NCI-H510A treated with DMSO at 0.1 percent for 48 hours (cell line): Measurements from ENCODE around the gene CD7.

Source experiments
- DNase-seq: peaks from one replicate; lab custom pipeline; 2025; lab: John Stamatoyannopoulos, UW

Gene CD7

DNA sequence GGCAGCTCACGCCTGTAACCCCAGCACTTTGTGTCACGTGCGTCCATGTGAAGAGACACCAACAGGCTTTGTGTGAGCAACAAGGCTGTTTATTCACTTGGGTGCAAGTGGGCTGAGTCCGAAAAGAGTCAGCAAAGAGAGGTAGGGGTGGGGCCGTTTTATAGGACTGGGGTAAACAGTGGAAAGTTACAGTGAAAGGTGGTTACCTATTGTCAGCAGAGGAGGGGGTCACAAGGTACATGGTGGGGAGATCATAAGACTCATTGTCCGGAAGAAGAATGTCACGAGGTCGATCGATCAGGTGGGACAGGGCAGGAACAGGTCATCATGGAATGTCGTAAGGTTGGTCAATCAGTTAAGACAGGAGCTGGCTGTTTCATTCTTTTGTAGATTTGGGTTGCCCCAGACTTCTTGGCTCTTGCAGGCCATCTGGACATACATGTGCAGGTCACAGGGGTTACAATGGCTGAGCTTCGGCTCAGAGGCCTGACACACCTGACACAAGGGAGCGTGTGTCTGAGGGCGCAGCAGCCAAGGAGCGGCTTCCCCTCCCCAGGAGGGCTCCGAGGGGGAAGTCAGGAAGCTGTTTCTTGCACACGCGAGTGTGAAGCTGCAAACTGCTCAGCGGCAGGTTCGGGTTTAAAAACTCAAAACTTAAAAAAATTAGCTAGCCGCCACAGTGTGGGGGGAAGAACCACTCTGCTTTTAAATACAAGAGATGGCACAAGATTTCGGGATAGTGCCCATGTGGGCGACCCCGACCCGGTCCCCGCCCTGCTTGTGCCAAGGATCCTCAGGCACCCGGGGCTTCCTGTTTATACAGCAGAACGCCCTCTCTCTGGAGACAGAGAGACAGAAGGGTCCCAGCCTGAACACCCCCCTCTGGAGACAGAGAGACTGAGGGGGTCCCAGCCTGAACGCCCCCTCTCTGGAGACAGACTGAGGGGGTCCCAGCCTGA lies 29.2 kb upstream of the CD7 start:
- no peak for DNase-seq

DNA sequence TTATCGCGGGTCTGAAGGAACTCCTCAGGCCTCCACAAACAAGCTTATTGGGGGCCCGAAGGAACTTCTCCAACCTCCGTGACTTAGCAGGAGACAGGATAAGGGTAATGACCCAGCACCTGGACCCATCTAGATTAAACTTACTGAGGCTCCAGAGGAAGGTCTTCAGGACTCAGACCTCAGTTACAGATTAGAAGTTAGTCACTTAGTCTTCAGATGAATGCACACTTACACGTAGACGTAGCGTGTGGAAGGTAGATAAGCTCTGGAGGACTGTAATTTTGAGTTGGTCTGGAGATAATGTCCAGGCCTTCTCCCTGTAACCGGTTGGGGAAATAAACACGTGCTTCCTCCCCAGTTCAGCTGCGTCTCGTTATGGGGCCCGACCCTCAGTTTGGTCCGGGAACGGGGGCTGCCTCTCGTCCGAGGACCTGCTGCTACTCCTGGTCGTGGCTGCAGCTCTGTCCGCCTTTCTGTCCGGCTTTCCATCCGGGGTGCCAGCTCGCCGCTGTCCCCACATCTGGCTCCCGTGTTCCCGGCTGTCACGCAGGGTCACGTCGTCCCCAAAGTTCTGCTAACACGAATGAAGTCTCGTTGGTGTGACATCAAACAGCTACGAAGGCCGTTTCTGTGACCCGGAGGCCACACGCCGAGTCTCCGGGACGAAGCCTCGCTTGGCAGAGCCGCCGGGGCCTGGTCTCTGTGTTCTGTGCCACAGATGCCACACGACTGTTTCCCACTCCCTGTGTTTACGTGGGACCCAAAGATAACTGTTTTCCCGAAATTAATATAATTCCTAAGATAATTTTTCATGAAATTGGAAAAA lies 28.0 kb upstream of the CD7 start:
- no peak for DNase-seq

DNA sequence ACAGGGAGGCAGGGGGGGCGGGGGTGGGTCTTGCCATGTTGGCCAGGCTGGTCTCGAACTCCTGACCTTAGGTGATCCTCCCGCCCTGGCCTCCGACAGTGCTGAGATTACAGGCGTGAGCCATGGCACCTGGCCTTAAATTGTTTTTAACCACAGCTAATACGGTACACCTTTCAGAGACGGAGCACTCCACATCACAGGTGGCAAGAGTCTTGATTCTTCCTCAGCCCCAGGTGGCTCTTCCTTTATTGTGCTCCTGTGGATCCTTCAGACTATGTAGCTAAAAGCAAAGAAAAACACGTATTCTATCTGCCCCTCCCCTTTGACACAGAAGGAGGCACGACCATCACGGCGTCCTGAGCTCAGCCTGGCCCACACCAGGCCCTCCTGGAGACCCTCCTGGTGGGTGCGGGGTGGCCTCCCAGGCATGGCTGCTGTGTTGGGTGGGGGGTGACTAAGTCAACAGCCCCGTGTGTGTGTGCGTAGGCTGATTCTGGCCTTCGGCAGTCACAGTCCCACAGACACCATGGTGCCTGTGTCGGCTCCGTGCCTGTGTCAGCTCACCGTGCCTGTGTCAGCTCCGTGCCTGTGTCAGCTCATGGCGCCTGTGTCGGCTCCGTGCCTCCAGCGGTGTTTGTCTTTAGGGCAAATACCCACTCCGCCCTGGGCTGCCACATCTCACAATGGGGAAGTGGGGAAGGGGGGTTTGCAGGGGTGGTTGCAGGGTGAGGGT lies 26.9 kb upstream of the CD7 start:
- DNase-seq = no peak

DNA sequence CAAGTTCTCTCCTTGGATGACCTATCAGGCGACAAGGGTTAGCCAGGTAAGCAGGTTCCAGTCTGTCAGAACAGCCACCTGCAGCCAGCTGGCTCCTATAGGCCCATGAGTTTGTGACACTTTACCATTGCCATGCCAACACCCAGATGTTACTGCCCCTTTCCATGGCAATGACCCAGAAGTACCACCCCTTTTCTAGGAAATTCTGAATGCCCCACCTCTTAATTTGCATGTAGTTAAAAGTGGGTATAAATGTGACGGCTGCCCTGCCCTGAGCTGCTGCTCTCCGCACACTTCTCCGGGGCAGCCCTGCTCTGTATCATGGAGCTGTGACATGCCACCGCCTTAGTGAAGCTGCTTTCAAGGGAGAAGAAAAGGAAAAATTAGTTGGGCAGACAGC lies 26.2 kb upstream of the CD7 start:
- DNase-seq = no peak

DNA sequence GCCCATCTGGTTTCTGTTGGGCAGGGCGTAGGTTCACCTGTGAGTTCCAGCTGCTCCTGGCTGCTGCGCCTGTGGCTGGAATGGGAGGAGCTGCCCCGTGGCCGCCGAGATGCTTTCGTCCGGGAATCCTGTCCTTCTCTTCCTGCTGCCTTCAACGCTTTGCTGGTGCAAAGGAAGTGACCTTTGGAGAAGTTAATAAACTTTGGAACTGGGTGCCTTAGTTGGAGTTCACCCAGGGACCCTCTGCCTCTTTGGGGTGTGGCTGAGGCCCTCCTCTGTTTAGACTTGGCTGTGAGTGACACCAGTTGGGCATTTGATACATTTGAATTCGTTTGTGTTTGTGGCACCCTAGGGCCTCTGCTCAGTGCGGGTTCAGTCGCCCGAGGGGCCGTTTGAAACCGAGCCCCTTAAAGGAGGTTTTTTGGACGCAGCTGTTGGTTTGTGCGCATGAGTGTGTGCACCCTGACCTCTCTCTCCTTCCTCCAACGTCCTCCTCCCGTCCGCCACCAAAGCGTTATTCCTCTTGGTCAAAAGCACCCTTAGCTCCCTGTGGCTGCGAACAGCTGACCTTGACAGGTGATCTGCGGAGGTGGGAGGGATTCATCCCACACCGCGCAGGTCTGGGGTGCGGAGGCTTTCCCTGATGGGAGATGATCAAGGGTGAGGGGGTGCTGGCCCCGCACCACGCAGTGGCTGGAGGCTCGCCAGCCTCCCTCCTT lies 25.1 kb upstream of the CD7 start:
- DNase-seq = no peak

DNA sequence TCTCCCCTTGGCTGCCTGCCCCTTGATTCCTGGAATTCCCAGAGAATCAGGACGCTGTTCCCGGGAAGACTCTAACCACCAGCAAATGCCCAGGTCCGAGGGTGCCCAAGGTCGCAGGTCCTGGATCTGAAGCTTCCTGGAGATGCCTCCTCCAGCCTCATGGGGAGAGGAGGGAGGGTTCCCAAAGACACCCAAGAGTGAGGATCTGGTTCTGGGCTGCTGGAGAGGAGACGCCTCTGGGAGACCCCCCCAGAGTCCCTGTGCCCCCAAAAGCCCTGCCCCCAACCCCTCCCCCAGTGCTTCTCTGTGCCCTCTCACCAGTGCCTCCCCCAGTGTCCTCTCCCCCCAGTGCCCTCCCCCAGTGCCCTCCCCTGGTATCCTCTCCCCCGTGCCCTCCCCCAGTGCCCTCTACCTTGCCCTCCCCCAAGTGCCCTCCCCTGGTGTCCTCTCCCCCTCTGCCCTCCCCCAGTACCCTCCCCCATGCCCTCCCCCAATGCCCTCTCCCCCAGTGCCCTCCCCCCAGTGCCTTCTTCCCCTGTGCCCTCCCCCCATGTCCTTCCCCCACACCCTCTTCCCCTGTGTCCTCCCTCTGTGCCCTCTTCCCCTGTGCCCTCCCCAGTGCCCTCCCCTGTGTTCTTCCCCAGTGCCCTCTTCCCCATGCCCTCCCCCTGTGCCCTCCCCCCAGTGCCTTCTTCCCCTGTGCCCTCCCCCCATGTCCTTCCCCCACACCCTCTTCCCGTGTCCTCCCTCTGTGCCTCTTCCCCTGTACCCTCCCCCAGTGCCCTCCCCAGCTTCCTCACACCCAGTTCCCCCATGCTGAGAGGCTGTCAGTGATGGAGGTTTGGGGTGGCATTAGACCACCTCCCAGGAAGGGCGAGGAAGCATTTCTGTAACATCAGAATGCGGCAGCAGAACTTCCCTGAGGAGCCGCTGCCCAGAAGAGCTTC lies 22.5 kb upstream of the CD7 start:
- DNase-seq = no peak

DNA sequence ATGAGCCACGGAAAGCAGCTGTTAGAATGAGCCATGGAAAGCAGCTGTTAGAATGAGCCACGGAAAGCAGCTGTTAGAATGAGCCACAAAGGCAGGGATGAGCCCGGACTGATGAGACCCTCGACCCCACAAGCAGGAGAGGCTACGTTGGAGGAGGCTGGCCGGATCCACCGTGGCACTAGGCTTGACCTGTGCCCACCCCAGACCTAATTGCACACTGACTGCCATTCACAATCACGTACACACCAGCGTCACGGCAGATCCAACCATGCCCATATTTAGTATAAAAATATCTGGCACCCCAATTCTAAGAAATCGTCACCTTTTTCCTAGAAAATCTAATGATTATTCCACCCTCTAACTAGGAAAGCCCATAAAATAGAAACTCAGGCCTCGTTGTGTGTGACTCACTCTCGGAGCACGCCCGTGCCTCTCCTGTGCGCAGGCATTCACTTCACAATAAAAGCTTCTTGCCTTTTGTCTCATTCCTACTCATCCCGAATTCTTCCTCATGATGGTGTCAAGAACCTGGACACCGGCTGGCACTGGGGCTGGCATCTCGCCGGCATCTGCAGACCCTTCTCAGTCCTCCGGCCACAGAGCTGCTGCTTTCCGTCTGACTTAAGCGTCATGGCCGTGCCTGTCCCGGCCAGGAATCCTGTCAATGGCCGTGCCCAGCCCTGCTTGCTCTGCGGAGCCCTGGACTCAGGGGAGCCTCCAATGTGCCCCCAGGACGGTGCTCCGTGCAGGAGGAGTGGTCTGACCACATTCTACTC lies 21.6 kb upstream of the CD7 start:
- DNase-seq = no peak

DNA sequence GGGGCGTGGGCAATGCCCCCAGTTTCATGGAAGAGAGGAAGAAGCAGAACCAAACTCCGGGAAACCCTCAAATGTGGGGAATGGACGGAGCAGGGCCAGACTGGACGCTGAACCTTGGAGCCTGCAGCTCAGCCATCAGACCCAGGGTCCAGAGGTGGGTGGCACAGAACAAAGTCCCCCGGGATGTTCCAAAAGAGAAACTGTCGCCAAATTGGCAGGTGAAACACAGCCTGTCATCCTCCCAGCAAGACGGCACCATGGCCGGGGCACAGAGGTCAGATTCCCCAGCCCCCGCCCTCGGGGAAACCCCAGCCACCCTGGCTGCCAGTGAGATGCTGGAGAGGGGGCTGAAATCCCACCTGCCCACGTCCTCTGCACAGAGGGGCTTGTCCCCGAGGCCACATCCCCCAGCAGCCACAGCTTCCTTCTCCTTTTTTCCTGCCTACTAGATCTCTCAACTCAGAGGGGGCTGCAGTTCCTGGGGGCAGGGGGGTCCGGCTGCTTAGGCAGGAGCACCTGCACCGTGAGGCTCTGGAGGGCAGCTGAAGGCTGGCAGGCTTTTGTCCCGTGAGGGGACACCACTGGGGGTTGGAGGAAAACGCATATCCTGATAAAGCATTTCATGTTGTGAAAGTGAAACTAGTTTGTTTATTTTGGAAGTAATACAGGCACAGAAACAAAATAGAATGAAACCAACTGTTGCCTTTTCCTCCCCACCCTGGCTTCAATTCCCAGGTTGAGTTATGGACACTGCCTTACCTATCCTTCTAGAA lies 17.4 kb upstream of the CD7 start:
- DNase-seq = no peak

DNA sequence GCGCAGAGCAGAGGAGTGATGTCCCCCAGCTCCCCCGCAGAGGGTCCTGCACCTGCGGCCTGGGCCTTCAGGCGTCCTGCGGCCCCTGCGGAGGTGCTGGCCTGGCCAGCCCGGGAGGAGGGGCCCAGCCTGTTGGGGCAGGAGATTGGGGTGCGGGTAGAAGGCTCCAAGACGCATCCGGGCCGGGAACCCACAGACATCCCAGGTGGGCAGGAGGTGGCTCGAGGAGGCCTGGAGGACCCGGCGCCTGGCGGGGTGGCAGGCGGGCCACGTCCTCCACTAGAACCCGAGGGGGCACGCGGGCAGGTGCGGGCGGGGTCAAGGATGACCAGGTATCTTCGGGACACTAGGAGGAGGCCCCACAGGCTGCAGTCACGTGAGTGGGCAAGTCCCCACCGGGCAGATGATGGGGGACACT lies 16.8 kb upstream of the CD7 start:
- no peak for DNase-seq

DNA sequence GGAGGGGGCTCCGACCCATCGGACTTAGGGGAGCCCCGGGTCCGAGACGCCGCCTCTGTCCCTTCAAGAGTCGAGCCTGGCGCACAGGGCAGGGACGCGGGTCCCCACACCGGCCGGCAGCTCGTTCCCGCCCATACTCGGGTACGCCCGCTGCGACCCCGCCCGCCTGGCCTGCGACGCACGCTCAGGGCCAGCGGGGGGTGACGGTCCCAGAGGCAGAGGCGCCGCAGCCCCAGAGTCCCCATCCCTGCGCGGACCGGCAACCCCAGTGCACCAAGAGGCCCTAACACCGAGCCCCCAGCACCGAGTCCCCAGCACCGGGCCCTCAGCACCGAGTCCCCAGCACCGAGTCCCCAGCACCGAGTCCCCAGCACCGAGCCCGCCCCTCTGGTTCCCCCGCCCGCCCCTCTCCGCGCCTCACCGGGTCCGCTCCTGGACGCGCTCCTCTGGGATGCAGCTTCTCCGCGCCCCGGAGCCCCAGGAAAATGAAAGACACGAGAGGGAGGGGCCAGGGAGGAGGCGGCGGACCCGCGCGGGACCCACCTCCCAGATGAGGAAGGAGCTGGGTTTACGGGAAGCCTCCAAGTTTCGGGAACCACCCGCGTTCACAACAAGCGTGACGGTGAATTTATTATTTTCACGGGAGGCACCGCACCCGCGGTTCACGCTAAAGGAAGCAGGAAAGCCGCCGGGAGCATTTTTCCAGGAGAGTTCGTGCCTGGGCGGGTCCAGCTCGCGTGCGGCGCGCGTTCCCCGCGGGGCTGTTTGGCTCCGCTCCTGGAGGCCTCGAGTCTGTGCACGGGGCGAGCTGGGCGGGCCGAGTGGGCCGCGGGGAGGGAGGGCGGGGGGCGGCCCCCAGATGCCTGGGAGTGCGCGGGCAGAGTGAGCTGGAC lies 16.1 kb upstream of the CD7 start, which contains the start of gene SECTM1:
TSS of gene SECTM1 (minus strand) at position 488 of the 893 bp plus-strand sequence. CDS start 6,526 bp downstream, outside the sequence.
- no peak for DNase-seq

DNA sequence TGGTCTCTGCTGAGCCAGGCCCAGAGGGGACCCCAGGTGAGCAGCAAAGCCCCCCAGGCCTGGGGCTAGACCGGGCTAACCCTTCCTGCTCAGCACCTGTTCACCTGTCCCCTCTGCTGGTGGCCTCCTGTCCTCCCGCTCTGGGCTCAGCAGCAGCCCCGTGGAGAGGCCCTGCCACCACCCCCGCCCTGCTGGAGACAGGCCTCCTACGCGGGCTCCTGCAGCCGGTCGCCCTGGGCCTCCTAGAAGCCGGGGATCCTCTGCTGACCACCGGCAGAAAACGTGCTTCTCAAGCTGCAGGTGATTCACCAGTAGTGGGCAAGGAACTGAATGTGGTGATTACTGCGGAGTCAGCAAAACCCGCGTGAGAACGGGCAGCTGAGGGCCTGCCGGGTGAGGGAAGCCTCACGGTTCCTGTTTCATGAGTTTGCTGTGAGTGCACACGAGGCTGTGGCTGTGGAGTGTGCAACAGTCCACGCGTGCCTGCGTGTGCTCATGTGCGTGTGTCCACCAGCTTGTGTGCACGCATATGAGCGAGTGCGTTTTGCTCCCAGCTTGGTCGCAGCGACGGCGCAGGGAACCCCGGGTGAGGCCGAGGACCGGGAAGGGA lies 15.4 kb upstream of the CD7 start:
- no peak for DNase-seq

DNA sequence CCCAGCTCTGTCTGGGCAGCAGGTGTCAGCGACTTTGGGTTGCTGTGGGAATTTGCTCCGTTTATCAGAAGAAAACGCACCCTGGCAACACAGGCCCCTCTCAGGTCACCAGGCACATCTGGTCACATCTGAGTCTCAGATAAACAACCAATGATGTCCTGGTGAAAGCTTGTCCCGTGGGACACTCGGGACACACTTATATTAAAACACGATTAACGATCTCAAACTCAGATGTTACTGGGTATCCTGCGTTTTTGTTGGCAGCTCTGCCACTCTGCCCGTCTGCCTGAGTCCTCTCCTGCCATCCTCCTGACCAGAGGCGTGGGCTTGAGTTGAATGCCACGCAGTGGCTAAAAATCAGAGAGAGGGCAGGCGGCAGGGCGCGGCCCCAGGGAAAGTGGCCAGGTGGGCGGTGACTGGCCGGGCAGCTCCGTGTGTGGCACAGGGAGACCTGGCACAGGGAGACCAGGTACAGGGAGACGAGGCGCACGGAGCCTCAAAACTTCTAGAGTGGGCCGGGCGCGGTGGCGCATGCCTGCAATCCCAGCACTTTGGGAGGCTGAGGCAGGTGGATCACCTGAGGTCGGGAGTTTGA lies 14.0 kb upstream of the CD7 start:
- DNase-seq = no peak

DNA sequence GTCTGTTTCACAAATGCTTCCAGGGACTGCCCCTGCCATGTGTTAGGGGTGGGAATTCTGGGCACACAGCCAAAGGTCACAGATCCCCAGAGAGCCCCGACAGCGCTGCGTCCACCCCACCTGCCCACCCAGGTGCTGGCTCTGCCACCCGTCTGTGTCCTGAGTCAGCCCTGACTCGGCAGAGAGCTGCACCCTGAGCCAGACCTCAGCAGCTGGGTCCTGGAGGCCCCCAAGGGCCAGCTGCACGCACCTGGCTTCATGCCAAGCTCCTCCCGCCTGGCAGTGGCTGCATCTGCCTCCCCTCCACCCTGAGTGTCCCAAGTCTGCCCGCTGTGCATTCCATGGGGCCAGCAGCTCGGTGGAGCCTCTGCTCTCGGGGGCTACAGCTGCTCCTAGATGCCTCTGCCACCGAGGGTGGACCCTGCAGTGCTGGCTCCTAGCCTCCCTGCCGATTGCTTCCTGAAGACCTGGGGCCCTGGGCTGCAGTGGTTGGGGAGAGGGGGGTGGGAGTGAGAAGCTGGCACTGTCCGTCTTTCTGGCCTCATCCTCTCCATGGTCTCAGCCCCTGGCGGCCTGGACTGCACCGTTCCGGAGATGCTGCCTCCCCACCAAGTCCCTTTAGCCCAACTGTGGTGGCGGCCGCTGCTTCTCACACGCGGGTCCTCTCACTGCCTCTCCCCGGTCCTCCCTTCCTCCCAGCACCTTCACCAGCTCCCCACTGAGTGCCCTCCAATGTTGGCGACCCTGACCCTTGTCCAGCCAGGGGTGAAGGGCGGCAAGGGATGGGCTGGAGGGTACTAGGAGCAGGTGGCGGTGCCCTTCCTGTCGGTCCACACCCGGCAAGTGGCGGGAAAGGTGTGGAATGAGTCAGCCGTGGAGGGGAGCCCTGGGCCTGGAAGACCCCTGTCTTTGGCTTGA lies 13.2 kb upstream of the CD7 start:
- DNase-seq = peak; percentile 91

DNA sequence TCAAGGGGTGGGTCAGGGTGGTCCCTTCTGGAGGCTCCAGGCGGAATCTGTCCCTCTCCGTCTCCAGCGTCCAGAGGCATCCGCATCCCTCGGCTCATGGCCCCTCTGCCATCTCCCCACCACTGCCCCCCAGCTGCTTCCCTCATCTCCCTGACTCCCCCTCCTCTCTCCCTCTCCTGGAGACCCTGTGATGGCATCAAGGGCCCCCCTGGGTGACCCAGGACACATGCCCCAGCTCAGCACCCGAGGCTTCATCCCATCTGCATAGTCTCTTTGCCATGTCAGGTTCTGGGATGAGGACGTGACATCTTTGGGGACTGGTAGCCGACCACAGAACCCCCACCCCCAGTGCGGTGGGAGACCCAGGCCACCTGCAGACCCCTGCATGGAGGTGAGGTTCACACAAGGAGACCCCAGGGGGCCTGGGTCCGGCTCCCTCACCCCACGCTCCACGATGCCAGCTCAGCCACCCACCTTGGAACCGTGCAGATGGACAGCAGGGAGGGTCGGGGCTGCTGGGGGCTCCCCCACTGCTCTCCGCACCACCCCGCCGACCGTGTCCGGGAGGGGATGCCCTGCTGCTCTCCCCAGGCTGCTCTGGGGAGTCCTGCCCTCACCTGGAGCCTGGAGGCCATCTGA lies 12.4 kb upstream of the CD7 start:
- no peak for DNase-seq

DNA sequence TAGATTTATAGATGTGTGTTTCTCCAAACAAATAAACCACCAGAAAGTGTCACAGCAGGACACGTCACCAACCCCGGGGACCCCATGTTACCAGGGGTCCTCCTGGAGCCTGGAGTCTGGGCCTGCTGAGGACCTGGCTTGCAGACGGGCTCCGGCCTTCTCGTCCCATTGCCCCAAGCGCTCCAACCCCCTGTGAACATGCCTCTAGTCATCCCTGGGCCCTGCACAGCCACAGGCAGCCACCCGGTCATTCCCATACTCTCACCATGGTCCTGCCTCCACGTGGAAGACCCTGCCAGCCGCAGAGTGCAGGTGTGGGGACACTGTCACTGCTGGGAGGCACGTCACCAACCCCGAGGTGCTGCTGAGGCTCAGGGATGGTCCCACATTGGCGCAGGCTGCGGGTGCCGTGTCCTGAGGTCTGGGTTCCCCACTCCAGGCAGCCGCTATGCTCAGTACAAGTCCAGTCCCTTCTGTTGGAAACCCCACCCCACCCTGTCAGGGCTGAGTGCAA lies 11.6 kb upstream of the CD7 start:
- DNase-seq = no peak
